ENCODE data around the gene PIAS4. TPM values are rescaled to one million over a fixed set of nuclear protein-coding genes. Genes with fewer than 3 reads are reported as not detected.

Gene PIAS4
- total and polyA plus RNA-seq, 9 donors: 14.7 to 26.2 (median 23.6) TPM

- H3K4me1 ChIP-seq (ENCODE audit: control insufficient read depth, insufficient read depth, low read length): peaks cover 4% of the 10 kb centered on the region
Observed at GRCh38 chr19:4051175-4052101, 43.9 kb downstream of the PIAS4 start.

GRCh38 chr19:4052114-4052992 lies 44.8 kb downstream of the PIAS4 start:
- 64% methylated on average over 15 of the region's 27 CpGs for WGBS (ENCODE audit: insufficient coverage)
- H3K4me3 ChIP-seq (ENCODE audit: low read length): no peak overlapping the region
- H3K27ac ChIP-seq (ENCODE audit: low read length): no peak overlapping the region
- no peaks in the 10 kb centered on the region for H3K27me3 ChIP-seq (ENCODE audit: control insufficient read depth, insufficient read depth, low read length)
- peaks cover 4% of the 10 kb centered on the region for H3K4me1 ChIP-seq (ENCODE audit: control insufficient read depth, insufficient read depth, low read length)
- no peak for DNase-seq
- peaks cover 63% of the 10 kb centered on the region for H3K36me3 ChIP-seq (ENCODE audit: control insufficient read depth, insufficient read depth, low read length)
- H3K9me3 ChIP-seq (replicated peaks; ENCODE audit: control insufficient read depth, low read depth, low read length): no peaks in the 10 kb centered on the region

More at GRCh38 chr19:4051175-4052101, 43.9 kb downstream of the PIAS4 start:
- Histone ChIP-seq H3K36me3 (ENCODE audit: control insufficient read depth, insufficient read depth, low read length) (peaks cover 68% of the 10 kb centered on the region), H3K27ac (ENCODE audit: low read length) (no peak overlapping the region), H3K27me3 (ENCODE audit: control insufficient read depth, insufficient read depth, low read length) (no peaks in the 10 kb centered on the region), H3K9me3 (replicated peaks; ENCODE audit: control insufficient read depth, low read depth, low read length) (no peaks in the 10 kb centered on the region), H3K4me3 (ENCODE audit: low read length) (no peak overlapping the region)
- WGBS (ENCODE audit: insufficient coverage): 83% methylated on average over 5 of the region's 15 CpGs
- DNase-seq: no peak

GRCh38 chr19:4052993-4053422 lies 45.5 kb downstream of the PIAS4 start:
- Histone ChIP-seq H3K27ac (ENCODE audit: low read length) (no peak overlapping the region), H3K27me3 (ENCODE audit: control insufficient read depth, insufficient read depth, low read length) (no peaks in the 10 kb centered on the region), H3K36me3 (ENCODE audit: control insufficient read depth, insufficient read depth, low read length) (peaks cover 57% of the 10 kb centered on the region), H3K4me3 (ENCODE audit: low read length) (no peak overlapping the region), H3K4me1 (ENCODE audit: control insufficient read depth, insufficient read depth, low read length) (peaks cover 4% of the 10 kb centered on the region), H3K9me3 (replicated peaks; ENCODE audit: control insufficient read depth, low read depth, low read length) (no peaks in the 10 kb centered on the region)
- WGBS (ENCODE audit: insufficient coverage): 39% methylated on average over 8 of the region's 13 CpGs
- DNase-seq: no peak

- Histone ChIP-seq H3K4me1 (ENCODE audit: control insufficient read depth, insufficient read depth, low read length) (peaks cover 11% of the 10 kb centered on the region), H3K4me3 (ENCODE audit: low read length) (no peak overlapping the region), H3K27ac (ENCODE audit: low read length) (no peak overlapping the region), H3K27me3 (ENCODE audit: control insufficient read depth, insufficient read depth, low read length) (no peaks in the 10 kb centered on the region), H3K9me3 (replicated peaks; ENCODE audit: control insufficient read depth, low read depth, low read length) (no peaks in the 10 kb centered on the region), H3K36me3 (ENCODE audit: control insufficient read depth, insufficient read depth, low read length) (peaks cover 55% of the 10 kb centered on the region)
- DNase-seq: no peak
- WGBS (ENCODE audit: insufficient coverage): 92% methylated on average over 69 of the region's 82 CpGs
Observed at GRCh38 chr19:4053423-4054324, 46.1 kb downstream of the PIAS4 start.

- 96% methylated on average over 86 of the region's 91 CpGs for WGBS (ENCODE audit: insufficient coverage)
Observed at GRCh38 chr19:4054441-4055208, 47.1 kb downstream of the PIAS4 start.

GRCh38 chr19:4055209-4055552 lies 47.6 kb downstream of the PIAS4 start:
- H3K27ac ChIP-seq (ENCODE audit: low read length): no peak overlapping the region
- H3K9me3 ChIP-seq (replicated peaks; ENCODE audit: control insufficient read depth, low read depth, low read length): no peaks in the 10 kb centered on the region
- peaks cover 44% of the 10 kb centered on the region for H3K36me3 ChIP-seq (ENCODE audit: control insufficient read depth, insufficient read depth, low read length)
- H3K4me1 ChIP-seq (ENCODE audit: control insufficient read depth, insufficient read depth, low read length): peaks cover 26% of the 10 kb centered on the region
- H3K27me3 ChIP-seq (ENCODE audit: control insufficient read depth, insufficient read depth, low read length): no peaks in the 10 kb centered on the region
- 92% methylated on average over 10 of the region's 20 CpGs for WGBS (ENCODE audit: insufficient coverage)
- DNase-seq: no peak
- H3K4me3 ChIP-seq (ENCODE audit: low read length): no peak overlapping the region

More at GRCh38 chr19:4054441-4055208, 47.1 kb downstream of the PIAS4 start:
- no peak for DNase-seq
- Histone ChIP-seq H3K4me3 (ENCODE audit: low read length) (no peak overlapping the region), H3K4me1 (ENCODE audit: control insufficient read depth, insufficient read depth, low read length) (peaks cover 21% of the 10 kb centered on the region), H3K9me3 (replicated peaks; ENCODE audit: control insufficient read depth, low read depth, low read length) (no peaks in the 10 kb centered on the region), H3K27me3 (ENCODE audit: control insufficient read depth, insufficient read depth, low read length) (no peaks in the 10 kb centered on the region), H3K36me3 (ENCODE audit: control insufficient read depth, insufficient read depth, low read length) (peaks cover 49% of the 10 kb centered on the region), H3K27ac (ENCODE audit: low read length) (no peak overlapping the region)

GRCh38 chr19:4057931-4058692 lies 50.6 kb downstream of the PIAS4 start:
- DNase-seq: peak; percentile 64
- H3K4me3 ChIP-seq (ENCODE audit: low read length): no peak overlapping the region
- 43% methylated on average over 12 of the region's 22 CpGs for WGBS (ENCODE audit: insufficient coverage)
- peak overlapping the region; percentile 79 for H3K27ac ChIP-seq (ENCODE audit: low read length)
- no peaks in the 10 kb centered on the region for H3K27me3 ChIP-seq (ENCODE audit: control insufficient read depth, insufficient read depth, low read length)
- H3K4me1 ChIP-seq (ENCODE audit: control insufficient read depth, insufficient read depth, low read length): peaks cover 52% of the 10 kb centered on the region
- no peaks in the 10 kb centered on the region for H3K9me3 ChIP-seq (replicated peaks; ENCODE audit: control insufficient read depth, low read depth, low read length)
- peaks cover 37% of the 10 kb centered on the region for H3K36me3 ChIP-seq (ENCODE audit: control insufficient read depth, insufficient read depth, low read length)

GRCh38 chr19:4058693-4059452 lies 51.3 kb downstream of the PIAS4 start:
- WGBS (ENCODE audit: insufficient coverage): 23% methylated on average over 13 of the region's 30 CpGs
- H3K9me3 ChIP-seq (replicated peaks; ENCODE audit: control insufficient read depth, low read depth, low read length): no peaks in the 10 kb centered on the region
- DNase-seq: no peak
- peak overlapping the region; percentile 79 for H3K27ac ChIP-seq (ENCODE audit: low read length)
- H3K4me3 ChIP-seq (ENCODE audit: low read length): no peak overlapping the region
- H3K4me1 ChIP-seq (ENCODE audit: control insufficient read depth, insufficient read depth, low read length): peaks cover 59% of the 10 kb centered on the region
- H3K27me3 ChIP-seq (ENCODE audit: control insufficient read depth, insufficient read depth, low read length): no peaks in the 10 kb centered on the region
- H3K36me3 ChIP-seq (ENCODE audit: control insufficient read depth, insufficient read depth, low read length): peaks cover 34% of the 10 kb centered on the region

All from muscle of leg (tissue), 11 donors.